Measurements from ENCODE around the gene HES6.

The HES6 gene

DNA sequence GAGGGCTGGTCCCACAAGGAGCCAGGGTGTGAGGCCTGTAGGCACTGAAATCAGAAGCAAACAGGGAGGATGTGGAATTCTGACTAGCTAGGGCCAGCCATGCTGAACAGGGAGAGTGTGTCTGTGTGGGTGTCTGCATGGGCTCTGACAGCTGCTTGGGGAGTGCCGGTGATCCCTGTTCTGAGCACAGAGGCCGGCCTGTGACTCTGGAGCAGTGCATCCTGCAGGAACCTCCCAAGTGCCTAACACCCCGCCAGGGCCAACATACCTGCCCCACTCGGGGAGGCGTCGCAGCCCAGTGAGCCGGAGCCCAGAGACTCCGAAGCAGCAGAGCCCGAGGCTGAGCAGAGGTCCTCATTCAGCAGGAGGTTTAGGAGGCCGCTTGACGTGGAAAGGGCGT, 11.5 kb upstream of the HES6 start:
- TF ChIP-seq FOXP2 (optimal IDR thresholded peaks at IDR 0.05; ENCODE audit: borderline replicate concordance, extremely low read depth, extremely low read length, insufficient read depth), result no peak
- TF ChIP-seq TAF1 (IDR thresholded peaks at IDR 0.05; ENCODE audit: borderline replicate concordance, insufficient read depth, low read length), result no peak
- TF ChIP-seq SIN3A (IDR thresholded peaks at IDR 0.05; ENCODE audit: borderline replicate concordance, insufficient read depth, low read length), result no peak
- no peak for TF ChIP-seq POLR2AphosphoS5 (IDR thresholded peaks at IDR 0.05; ENCODE audit: low read depth, low read length)

DNA sequence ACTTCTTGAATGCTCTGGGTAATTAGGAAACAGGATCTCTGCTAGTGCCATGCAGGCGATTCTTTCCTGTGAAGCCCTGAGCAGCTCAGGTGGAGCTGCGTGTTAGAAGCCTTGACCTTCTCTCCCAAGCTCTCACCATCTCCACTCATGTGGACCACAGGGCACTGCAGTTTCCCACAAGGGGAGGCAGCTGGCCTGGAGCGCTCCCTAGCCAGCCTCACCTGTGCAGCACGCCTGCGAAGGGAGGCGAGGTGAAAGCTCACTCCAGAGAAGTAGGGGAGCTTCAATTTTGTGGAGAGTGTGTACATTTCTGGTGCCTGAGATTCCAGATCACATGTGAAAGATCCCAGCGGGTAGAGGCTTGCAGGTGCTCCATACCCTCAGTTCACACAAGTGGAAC, 11.1 kb upstream of the HES6 start:
- TF ChIP-seq, protein P1, sequence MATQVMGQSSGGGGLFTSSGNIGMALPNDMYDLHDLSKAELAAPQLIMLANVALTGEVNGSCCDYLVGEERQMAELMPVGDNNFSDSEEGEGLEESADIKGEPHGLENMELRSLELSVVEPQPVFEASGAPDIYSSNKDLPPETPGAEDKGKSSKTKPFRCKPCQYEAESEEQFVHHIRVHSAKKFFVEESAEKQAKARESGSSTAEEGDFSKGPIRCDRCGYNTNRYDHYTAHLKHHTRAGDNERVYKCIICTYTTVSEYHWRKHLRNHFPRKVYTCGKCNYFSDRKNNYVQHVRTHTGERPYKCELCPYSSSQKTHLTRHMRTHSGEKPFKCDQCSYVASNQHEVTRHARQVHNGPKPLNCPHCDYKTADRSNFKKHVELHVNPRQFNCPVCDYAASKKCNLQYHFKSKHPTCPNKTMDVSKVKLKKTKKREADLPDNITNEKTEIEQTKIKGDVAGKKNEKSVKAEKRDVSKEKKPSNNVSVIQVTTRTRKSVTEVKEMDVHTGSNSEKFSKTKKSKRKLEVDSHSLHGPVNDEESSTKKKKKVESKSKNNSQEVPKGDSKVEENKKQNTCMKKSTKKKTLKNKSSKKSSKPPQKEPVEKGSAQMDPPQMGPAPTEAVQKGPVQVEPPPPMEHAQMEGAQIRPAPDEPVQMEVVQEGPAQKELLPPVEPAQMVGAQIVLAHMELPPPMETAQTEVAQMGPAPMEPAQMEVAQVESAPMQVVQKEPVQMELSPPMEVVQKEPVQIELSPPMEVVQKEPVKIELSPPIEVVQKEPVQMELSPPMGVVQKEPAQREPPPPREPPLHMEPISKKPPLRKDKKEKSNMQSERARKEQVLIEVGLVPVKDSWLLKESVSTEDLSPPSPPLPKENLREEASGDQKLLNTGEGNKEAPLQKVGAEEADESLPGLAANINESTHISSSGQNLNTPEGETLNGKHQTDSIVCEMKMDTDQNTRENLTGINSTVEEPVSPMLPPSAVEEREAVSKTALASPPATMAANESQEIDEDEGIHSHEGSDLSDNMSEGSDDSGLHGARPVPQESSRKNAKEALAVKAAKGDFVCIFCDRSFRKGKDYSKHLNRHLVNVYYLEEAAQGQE (IDR thresholded peaks at IDR 0.05; ENCODE audit: insufficient read depth in 1 of 2, low read depth in 2 of 2, low read length in 2 of 2), result no peak
- no peak for TF ChIP-seq TAF1 (IDR thresholded peaks at IDR 0.05; ENCODE audit: borderline replicate concordance, insufficient read depth, low read length)
- no peak for TF ChIP-seq FOXP2 (optimal IDR thresholded peaks at IDR 0.05; ENCODE audit: borderline replicate concordance, extremely low read depth, extremely low read length, insufficient read depth)
- TF ChIP-seq SIN3A (IDR thresholded peaks at IDR 0.05; ENCODE audit: borderline replicate concordance, insufficient read depth, low read length), result no peak
- TF ChIP-seq POLR2AphosphoS5 (IDR thresholded peaks at IDR 0.05; ENCODE audit: low read depth, low read length), result no peak

DNA sequence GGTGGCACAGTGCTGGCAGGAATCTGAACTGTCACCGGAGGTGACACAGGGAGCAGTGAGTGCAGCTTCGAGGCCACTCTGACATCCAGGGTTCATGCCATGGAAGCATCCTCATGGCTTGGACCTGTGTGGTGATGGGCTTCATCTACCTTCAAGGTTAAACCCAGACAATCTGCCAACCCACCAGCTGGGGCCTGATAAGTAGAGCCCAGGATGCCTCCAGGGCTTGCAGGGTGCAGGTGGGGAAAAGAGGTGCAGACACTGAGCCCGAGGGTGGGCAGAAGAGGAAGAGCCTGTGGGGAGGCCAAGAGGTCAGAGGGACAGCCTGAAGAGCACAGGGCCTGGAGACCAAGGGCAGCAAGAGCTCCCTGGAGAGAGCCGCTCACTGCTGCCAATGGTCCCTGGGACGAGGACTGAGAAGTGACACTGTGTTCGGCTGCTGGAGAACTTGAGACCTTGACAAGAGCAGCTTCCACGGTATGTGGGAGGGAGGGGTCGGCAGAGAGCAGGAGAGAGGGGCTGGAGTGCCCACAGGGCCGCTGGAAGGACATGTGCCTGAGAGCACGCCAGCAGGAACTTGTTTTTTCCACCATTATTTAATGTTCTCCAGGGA, 8.1 kb upstream of the HES6 start:
- TF ChIP-seq FOXP2 (optimal IDR thresholded peaks at IDR 0.05; ENCODE audit: borderline replicate concordance, extremely low read depth, extremely low read length, insufficient read depth) (no peak), SIN3A (IDR thresholded peaks at IDR 0.05; ENCODE audit: borderline replicate concordance, insufficient read depth, low read length) (no peak), TAF1 (IDR thresholded peaks at IDR 0.05; ENCODE audit: borderline replicate concordance, insufficient read depth, low read length) (no peak), POLR2AphosphoS5 (IDR thresholded peaks at IDR 0.05; ENCODE audit: low read depth, low read length) (no peak)
- TF ChIP-seq, protein P1 (IDR thresholded peaks at IDR 0.05; ENCODE audit: insufficient read depth in 1 of 2, low read depth in 2 of 2, low read length in 2 of 2), result no peak

DNA sequence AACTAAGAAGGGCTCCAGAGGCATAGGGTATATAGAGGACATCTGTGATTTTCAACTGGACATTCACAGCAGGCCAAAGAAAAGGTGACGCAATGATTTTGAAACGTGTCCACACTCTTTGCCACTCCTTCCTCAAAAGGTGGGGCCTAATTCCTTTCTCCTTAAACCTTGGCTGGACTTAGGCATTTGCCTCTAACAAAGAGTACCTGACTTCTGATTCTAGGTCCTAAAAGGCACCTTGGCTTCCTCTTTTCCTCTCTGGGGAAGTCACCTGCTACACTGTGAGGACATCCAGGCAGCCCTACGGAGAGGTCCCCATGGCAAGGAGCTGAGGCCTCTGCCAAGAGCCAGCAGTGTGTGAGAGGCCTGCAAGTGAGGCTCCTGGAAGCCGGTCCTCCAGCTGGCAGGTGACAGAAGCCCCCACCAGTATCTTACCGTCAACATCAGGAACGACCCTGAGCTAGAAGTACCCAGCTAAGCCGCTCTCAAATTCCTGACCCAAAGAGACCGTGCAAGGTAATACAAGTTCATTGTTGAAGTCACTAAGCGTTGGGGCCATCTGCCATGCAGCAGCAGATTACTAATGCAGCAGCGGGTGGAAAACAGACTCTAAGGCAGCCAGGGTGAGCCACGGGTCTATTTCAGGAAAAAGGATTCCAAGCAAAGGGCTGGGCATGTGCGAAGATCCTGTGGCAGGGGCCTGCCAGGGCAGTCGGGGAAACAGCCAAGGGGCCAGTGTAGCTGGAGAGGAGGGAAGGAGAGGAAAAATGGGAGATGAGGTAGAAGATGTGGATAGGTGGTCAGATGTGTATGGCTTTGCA, 7.4 kb upstream of the HES6 start:
- TF ChIP-seq POLR2AphosphoS5 (IDR thresholded peaks at IDR 0.05; ENCODE audit: low read depth, low read length) (no peak), SIN3A (IDR thresholded peaks at IDR 0.05; ENCODE audit: borderline replicate concordance, insufficient read depth, low read length) (no peak), FOXP2 (optimal IDR thresholded peaks at IDR 0.05; ENCODE audit: borderline replicate concordance, extremely low read depth, extremely low read length, insufficient read depth) (no peak), TAF1 (IDR thresholded peaks at IDR 0.05; ENCODE audit: borderline replicate concordance, insufficient read depth, low read length) (no peak)
- TF ChIP-seq, protein P1 (IDR thresholded peaks at IDR 0.05; ENCODE audit: insufficient read depth in 1 of 2, low read depth in 2 of 2, low read length in 2 of 2), result no peak

DNA sequence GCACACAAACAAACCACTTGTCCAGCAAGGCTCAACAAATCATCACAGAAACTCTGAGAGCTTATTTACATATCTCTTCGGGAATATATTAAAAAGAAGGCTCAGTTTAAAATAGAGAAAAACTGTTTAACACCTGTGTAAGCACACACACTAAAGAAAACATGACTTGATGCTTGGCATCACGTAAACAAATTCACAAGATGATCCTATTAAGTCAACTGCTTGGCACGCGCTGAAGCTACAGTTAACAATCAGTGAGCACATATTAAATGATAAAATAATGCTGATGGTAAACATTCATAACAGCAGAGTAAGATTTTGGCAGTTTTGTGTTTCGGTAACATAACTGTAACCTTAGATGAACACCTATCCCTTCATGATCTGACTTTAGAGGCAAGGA, 4.3 kb upstream of the HES6 start:
- TF ChIP-seq FOXP2 (optimal IDR thresholded peaks at IDR 0.05; ENCODE audit: borderline replicate concordance, extremely low read depth, extremely low read length, insufficient read depth) (no peak), TAF1 (IDR thresholded peaks at IDR 0.05; ENCODE audit: borderline replicate concordance, insufficient read depth, low read length) (no peak), SIN3A (IDR thresholded peaks at IDR 0.05; ENCODE audit: borderline replicate concordance, insufficient read depth, low read length) (no peak), POLR2AphosphoS5 (IDR thresholded peaks at IDR 0.05; ENCODE audit: low read depth, low read length) (no peak)
- TF ChIP-seq, protein P1 (IDR thresholded peaks at IDR 0.05; ENCODE audit: insufficient read depth in 1 of 2, low read depth in 2 of 2, low read length in 2 of 2), result no peak

Data from PFSK-1 (cell line).